PC-3 (cell line): ENCODE results near the gene CELA2B. TPM values are rescaled to one million over a fixed set of nuclear protein-coding genes. Genes with fewer than 3 reads are reported as not detected.

Experiments
- ATAC-seq: fragments of 200-7000 bp; cut with Tn5 transposase; 2 replicates; pipeline ENCODE4 v1.9.1; 2020; ENCODE audit warnings: mild to moderate bottlenecking, moderate library complexity
- BruUV-seq: library from RNA; stranded (reverse); fragments of 400-500 nt; replicated peaks from 2 replicates; lab custom pipeline; 2021; lab: Mats Ljungman, UMichigan
- CTCF ChIA-PET: fragments of 300-600 bp; sonication (Branson Sonifier 250); formaldehyde crosslinking; loops from one replicate; lab custom pipeline; 2022; ENCODE audit warnings: antibody characterized with exemption; lab: Charles Lee
- POLR2A ChIA-PET: fragments of 300-600 bp; sonication (Branson Sonifier 250); formaldehyde crosslinking; loops from one replicate; lab custom pipeline; 2022; ENCODE audit warnings: antibody characterized with exemption; ENCODE audit not compliant: unreplicated experiment; lab: Charles Lee
- DNase-seq: peaks from one replicate; pipeline ENCODE4 v3.0.0-alpha.2; 2015
- H2AFZ ChIP-seq: fragments of 300-600 bp; sonication (generic); 2 replicates; pipeline ENCODE4 v1.6.0; 2016; ENCODE audit warnings: antibody characterized with exemption, low read length
- H3F3A ChIP-seq: fragments of 300-600 bp; sonication (generic); one replicate; pipeline ENCODE4 v1.6.0; 2017; ENCODE audit warnings: antibody characterized with exemption, low read length, control low read depth, mild to moderate bottlenecking; ENCODE audit not compliant: unreplicated experiment
- H3K27ac ChIP-seq: fragments of 300-600 bp; sonication (generic); 2 replicates; pipeline ENCODE4 v1.5.1; 2016; ENCODE audit warnings: mild to moderate bottlenecking, low read length
- H3K27me3 ChIP-seq: fragments of 300-600 bp; sonication (generic); 2 replicates; pipeline ENCODE4 v1.6.1; 2016; ENCODE audit warnings: low read length, mixed read lengths
- H3K36me3 ChIP-seq: fragments of 300-600 bp; sonication (generic); 2 replicates; pipeline ENCODE4 v1.6.1; 2016; ENCODE audit warnings: low read depth, mixed run types, low read length, mixed read lengths
- H3K4me1 ChIP-seq: fragments of 300-600 bp; sonication (generic); 2 replicates; pipeline ENCODE4 v1.5.1; 2016; ENCODE audit warnings: low read length; ENCODE audit not compliant: insufficient read depth
- H3K4me2 ChIP-seq: fragments of 300-600 bp; sonication (generic); 2 replicates; pipeline ENCODE4 v1.6.0; 2016; ENCODE audit warnings: low read length
- H3K4me3 ChIP-seq: fragments of 300-600 bp; sonication (generic); 2 replicates; pipeline ENCODE4 v1.5.1; 2016; ENCODE audit warnings: mild to moderate bottlenecking, low read length, mixed read lengths
- H3K79me2 ChIP-seq: fragments of 300-600 bp; sonication (generic); 2 replicates; pipeline ENCODE4 v1.6.1; 2017; ENCODE audit warnings: low read length, mixed read lengths
- H3K9ac ChIP-seq: fragments of 300-600 bp; sonication (generic); 2 replicates; pipeline ENCODE4 v1.6.0; 2016; ENCODE audit warnings: mild to moderate bottlenecking, low read length
- H3K9me2 ChIP-seq: fragments of 300-600 bp; sonication (generic); replicated peaks from 2 replicates; pipeline ENCODE4 v1.6.1; 2016; ENCODE audit warnings: mixed run types, low read length, mixed read lengths
- H3K9me3 ChIP-seq: fragments of 300-600 bp; sonication (generic); 2 replicates; pipeline ENCODE4 v1.6.1; 2016; ENCODE audit warnings: low read length, mixed read lengths
- H4K20me1 ChIP-seq: fragments of 300-600 bp; sonication (generic); 2 replicates; pipeline ENCODE4 v1.6.1; 2016; ENCODE audit warnings: low read length, mixed read lengths
- EZH2 ChIP-seq: fragments of 300-600 bp; sonication (generic); IDR thresholded peaks from one replicate; pipeline ENCODE4 v1.6.1; 2017; ENCODE audit warnings: antibody characterized with exemption, mild to moderate bottlenecking, low read length; ENCODE audit not compliant: unreplicated experiment
- EZH2phosphoT487 ChIP-seq: fragments of 300-600 bp; sonication (generic); IDR thresholded peaks from 2 replicates; pipeline ENCODE4 v1.6.1; 2018; ENCODE audit warnings: mild to moderate bottlenecking, antibody characterized with exemption, low read length, borderline replicate concordance
- intact Hi-C: fragments of 100-400 bp; cut with micrococcal nuclease; formaldehyde crosslinking; loops from 2 replicates; pipeline ENCODE4 v1.9.0; 2023
- total RNA-seq: library from RNA; depleted of rRNA; stranded (reverse); fragments of >200 nt; gene quantifications from 2 replicates; pipeline ENCODE4 v1.2.3, GENCODE V29; 2014
- TF ChIP-seq, protein P1 (sequence below): fragments of 300-600 bp; sonication (generic); conservative IDR thresholded peaks from 2 replicates; pipeline ENCODE4 v1.5.1; 2017; ENCODE audit warnings: antibody characterized with exemption, low read depth, mild to moderate bottlenecking, low read length

Gene CELA2B
- total RNA-seq, 1 experiment from 2014 or later, result not detected

DNA sequence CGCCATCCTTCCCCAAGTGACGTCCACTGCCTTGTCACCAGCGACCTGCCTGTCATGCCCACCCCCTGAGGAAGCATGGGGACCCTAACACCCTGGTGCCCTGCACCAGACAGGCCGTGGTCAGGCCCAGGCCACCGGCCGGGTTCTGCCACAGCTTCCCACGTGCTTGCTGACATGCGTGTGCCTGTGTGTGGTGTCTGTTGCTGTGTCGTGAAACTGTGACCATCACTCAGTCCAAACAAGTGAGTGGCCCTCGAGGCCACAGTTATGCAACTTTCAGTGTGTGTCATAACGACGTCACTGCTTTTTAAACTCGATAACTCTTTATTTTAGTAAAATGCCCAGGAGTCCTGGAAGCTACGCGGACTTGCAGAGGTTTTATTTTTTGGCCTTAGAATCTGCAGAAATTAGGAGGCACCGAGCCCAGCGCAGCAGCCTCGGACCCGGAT, 46.2 kb upstream of the CELA2B start:
- BruUV-seq, result no TSS peak
- Histone ChIP-seq H3K4me2 (no peak overlapping the region), H3K27me3 (no peaks in the 10 kb centered on the region), H3K4me1 (peaks cover 38% of the 10 kb centered on the region), H3K4me3 (no peak overlapping the region), H3K79me2 (peaks cover 3% of the 10 kb centered on the region), H3F3A (no peaks in the 10 kb centered on the region), H3K9me2 (no peaks in the 10 kb centered on the region), H3K9ac (peak overlapping the region; percentile 45), H3K36me3 (peaks cover 23% of the 10 kb centered on the region), H3K9me3 (no peaks in the 10 kb centered on the region), H4K20me1 (0 out of 2 replicates have a peak, but pooled peaks cover 4% of the 10 kb centered on the region), H2AFZ (no peak overlapping the region), H3K27ac (peak overlapping the region; percentile 81)
- TF ChIP-seq, protein P1, sequence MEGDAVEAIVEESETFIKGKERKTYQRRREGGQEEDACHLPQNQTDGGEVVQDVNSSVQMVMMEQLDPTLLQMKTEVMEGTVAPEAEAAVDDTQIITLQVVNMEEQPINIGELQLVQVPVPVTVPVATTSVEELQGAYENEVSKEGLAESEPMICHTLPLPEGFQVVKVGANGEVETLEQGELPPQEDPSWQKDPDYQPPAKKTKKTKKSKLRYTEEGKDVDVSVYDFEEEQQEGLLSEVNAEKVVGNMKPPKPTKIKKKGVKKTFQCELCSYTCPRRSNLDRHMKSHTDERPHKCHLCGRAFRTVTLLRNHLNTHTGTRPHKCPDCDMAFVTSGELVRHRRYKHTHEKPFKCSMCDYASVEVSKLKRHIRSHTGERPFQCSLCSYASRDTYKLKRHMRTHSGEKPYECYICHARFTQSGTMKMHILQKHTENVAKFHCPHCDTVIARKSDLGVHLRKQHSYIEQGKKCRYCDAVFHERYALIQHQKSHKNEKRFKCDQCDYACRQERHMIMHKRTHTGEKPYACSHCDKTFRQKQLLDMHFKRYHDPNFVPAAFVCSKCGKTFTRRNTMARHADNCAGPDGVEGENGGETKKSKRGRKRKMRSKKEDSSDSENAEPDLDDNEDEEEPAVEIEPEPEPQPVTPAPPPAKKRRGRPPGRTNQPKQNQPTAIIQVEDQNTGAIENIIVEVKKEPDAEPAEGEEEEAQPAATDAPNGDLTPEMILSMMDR, result no peak
- TF ChIP-seq EZH2phosphoT487 (no peak), EZH2 (no peak)
- intact Hi-C loops, result loop anchor here (2.0 kb wide), 1 partner anchor 13 kb away; no protein-coding TSS in a partner anchor
- 0 out of 2 replicates have a peak, but pooled peaks have one; percentile 9 for ATAC-seq
- DNase-seq, result peak; percentile 82
- POLR2A ChIA-PET, result interaction anchor here (0.6 kb wide), 1 partner anchor 92 kb away, joined by 6 read pairs; no protein-coding TSS in a partner anchor
- CTCF ChIA-PET, result interaction anchor here (0.8 kb wide), 1 partner anchor 105 kb away, joined by 3 read pairs; no protein-coding TSS in a partner anchor

DNA sequence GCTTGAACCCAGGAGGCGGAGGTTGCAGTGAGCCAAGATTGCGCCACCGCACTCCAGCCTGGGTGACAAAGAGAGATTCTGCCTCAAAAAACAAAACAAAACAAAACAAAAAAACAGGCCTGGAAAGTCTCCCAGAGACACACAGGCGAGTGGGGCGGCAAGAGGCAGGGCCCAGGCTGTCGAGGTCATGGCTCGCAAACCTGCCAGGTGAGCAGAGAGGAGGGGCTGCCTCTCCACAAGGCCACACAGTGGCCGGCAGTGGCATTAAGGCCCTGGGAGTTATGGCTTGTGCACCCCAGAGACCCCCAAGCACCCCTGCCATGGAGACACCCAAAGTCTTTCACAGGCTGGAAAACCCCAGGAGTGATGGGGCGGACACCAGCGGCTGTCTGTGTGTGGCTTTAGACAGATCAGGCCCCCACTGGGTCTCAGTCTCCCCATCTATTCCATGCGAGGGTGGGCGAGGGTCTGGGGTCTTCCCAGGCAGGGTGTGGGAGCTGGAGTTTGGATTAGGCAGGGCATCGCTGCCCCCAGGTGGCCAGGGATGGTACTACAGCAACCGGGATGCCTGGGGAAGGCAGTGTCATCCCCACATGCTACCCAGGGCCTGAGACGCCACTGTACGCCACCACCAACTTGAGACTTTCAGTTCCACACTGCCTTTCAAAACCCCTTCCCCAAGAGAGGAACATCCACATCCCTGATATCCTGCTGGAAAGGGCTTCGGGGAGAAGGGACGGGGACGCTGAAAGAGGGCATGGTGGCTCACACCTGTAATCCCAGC, 44.9 kb upstream of the CELA2B start:
- intact Hi-C loops, result loop anchor here (1.0 to 2.0 kb wide), 2 partner anchors 14 to 108 kb away; no protein-coding TSS in a partner anchor
- DNase-seq (peak; percentile 59), ATAC-seq (peak; percentile 30)
- Histone ChIP-seq H3K4me2 (no peak overlapping the region), H4K20me1 (0 out of 2 replicates have a peak, but pooled peaks cover 4% of the 10 kb centered on the region), H3K36me3 (peaks cover 18% of the 10 kb centered on the region; the same call in 1 of the 2 replicates), H3K4me3 (no peak overlapping the region), H3K9ac (no peak overlapping the region), H3K4me1 (peaks cover 32% of the 10 kb centered on the region), H2AFZ (no peak overlapping the region), H3K27ac (0 out of 2 replicates have a peak overlapping the region, but pooled peaks have one; percentile 9), H3K9me3 (no peaks in the 10 kb centered on the region), H3K79me2 (no peaks in the 10 kb centered on the region), H3F3A (no peaks in the 10 kb centered on the region), H3K27me3 (no peaks in the 10 kb centered on the region), H3K9me2 (no peaks in the 10 kb centered on the region)
- no TSS peak for BruUV-seq
- TF ChIP-seq EZH2, result no peak
- TF ChIP-seq, protein P1, result peak; percentile 95
- POLR2A ChIA-PET, result no interaction called here
- CTCF ChIA-PET, result interaction anchor here (1.1 kb wide), 1 partner anchor 107 kb away, joined by 12 read pairs; no protein-coding TSS in a partner anchor
